Right lobe of liver (tissue), 6 donors: Measurements from ENCODE around the gene IRF4. TPM values are rescaled to one million over a fixed set of nuclear protein-coding genes. Genes with fewer than 3 reads are reported as not detected.

Experiments used
- ATAC-seq, 4 donors: fragments of 200-7000 bp; cut with Tn5 transposase; one replicate each; pipeline ENCODE4 v1.9.1; 2020; ENCODE audit warnings: mild to moderate bottlenecking in 4 of 4, moderate library complexity in 4 of 4
- DNase-seq, 3 donors: peaks; one replicate each; pipeline ENCODE4 v3.0.0-alpha.2; 2020
- H3K27ac ChIP-seq, 3 donors: fragments of 200-600 bp; one replicate each; pipeline ENCODE4 v1.8.0; 2022
- H3K27me3 ChIP-seq, 2 donors: fragments of 200-600 bp; one replicate each; pipeline ENCODE4 v1.8.0; 2022
- H3K36me3 ChIP-seq, 4 donors: fragments of 200-600 bp; sonication (generic) in 1 of 4; one replicate each; pipeline versions ENCODE4 v1.5.1 to v1.8.0; 2017 to 2022; ENCODE audit warnings: control low read depth in 1 of 4
- H3K4me1 ChIP-seq, 4 donors: fragments of 200-600 bp; sonication (generic) in 1 of 4; one replicate each; pipeline versions ENCODE4 v1.5.1 to v1.8.0; 2017 to 2022; ENCODE audit warnings: control low read depth in 1 of 4
- H3K4me3 ChIP-seq, 3 donors: fragments of 200-600 bp; one replicate each; pipeline ENCODE4 v1.8.0; 2022
- H3K9me3 ChIP-seq, 4 donors: fragments of 200-600 bp; sonication (generic) in 1 of 4; one replicate each; pipeline versions ENCODE4 v1.5.1 to v1.8.0; 2017 to 2022; ENCODE audit warnings: control low read depth in 1 of 4
- POLR2A ChIP-seq: fragments of 450-650 bp; IDR thresholded peaks from one replicate; pipeline ENCODE4 v1.6.1; 2017; ENCODE audit warnings: antibody characterized with exemption, mild to moderate bottlenecking
- WGBS: methylation state at CpG from one replicate; pipeline ENCODE4 v1.1.6; 2018; ENCODE audit warnings: low coverage, low lambda C conversion rate; ENCODE audit not compliant: insufficient coverage; ENCODE audit errors: missing lambda C conversion rate; 5-methylcytosine and 5-hydroxymethylcytosine counted together
- intact Hi-C, 2 donors: fragments of 100-400 bp; cut with DNase I; formaldehyde crosslinking; loops; one replicate each; pipeline versions ENCODE4 v1.11.2 to v1.14.1; 2022
- total RNA-seq, 6 experiments: library from RNA; depleted of rRNA in 2 of 6; stranded (reverse); fragments of >200 nt in 2 of 6; fragmentation: NEBNext Ultra II Directional in 3 of 6; extraction: Animal tissue kit (Norgen Biotek cat#: 25700) in 3 of 6; gene quantifications; one replicate each; pipeline versions ENCODE4 v1.1.0 to v1.2.4, GENCODE V29; 2016 to 2023
- TF ChIP-seq, protein P1 (sequence below), 4 donors: fragments of 200-600 bp in 3 of 4; fragments of 450-650 bp in 1 of 4; IDR thresholded peaks; one replicate each; pipeline versions ENCODE4 v1.5.1 to v1.8.0; 2016 to 2022; ENCODE audit warnings: antibody characterized with exemption in 4 of 4, mild to moderate bottlenecking in 2 of 4
- donor health status: DM: no; HTN: yes; CAD: no.
- donor health status: DM: no; HTN: no; CAD: no.
- donor health status: DM: no; HTN: no; CAD: no.
- donor health status: DM: no; HTN: yes; CAD: no.
- donor health status: DM: no; HTN: yes; CAD: no.

IRF4 gene
- total RNA-seq, 6 experiments from 2014 or later = 0.24 to 5.0 (median 1.6) TPM

DNA sequence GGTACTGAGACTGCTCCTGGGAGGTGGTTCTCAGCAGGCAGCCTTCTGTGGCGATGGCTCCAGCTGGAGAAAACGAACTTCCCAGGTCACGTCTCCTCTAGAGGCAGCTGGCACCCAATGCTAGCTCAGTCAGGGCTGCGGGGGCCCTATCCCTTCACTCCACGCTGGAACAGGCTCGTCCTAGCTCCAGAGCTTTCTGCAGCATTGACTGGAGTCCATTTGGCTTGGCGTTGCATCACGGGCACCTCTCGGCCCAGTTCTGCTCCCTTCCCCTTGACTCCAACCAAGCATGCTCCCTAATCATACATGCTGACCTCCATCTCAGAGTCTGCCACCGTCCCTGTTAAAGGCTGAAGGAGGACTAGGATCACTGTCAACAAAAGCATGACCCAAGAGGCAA is 5.9 kb upstream of the IRF4 start:
- no peak for DNase-seq
- ATAC-seq = no peak
- WGBS = 80% methylated on average over 1 of the region's 10 CpGs
- Histone ChIP-seq H3K27me3 (no peaks in the 10 kb centered on the region), H3K27ac (peak overlapping the region in 1 of 3 donors; percentile 97), H3K4me1 (peaks cover 0 to 20% (median 7%) of the 10 kb centered on the region in 4 donors), H3K4me3 (no peak overlapping the region), H3K9me3 (no peaks in the 10 kb centered on the region), H3K36me3 (no peaks in the 10 kb centered on the region)
- intact Hi-C loops = no loop called here
- TF ChIP-seq, protein P1, sequence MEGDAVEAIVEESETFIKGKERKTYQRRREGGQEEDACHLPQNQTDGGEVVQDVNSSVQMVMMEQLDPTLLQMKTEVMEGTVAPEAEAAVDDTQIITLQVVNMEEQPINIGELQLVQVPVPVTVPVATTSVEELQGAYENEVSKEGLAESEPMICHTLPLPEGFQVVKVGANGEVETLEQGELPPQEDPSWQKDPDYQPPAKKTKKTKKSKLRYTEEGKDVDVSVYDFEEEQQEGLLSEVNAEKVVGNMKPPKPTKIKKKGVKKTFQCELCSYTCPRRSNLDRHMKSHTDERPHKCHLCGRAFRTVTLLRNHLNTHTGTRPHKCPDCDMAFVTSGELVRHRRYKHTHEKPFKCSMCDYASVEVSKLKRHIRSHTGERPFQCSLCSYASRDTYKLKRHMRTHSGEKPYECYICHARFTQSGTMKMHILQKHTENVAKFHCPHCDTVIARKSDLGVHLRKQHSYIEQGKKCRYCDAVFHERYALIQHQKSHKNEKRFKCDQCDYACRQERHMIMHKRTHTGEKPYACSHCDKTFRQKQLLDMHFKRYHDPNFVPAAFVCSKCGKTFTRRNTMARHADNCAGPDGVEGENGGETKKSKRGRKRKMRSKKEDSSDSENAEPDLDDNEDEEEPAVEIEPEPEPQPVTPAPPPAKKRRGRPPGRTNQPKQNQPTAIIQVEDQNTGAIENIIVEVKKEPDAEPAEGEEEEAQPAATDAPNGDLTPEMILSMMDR (IDR thresholded peaks at IDR 0.05) = no peak
- TF ChIP-seq POLR2A = no peak

GRCh38 chr6:386688-387266 is 4.8 kb upstream of the IRF4 start:
- H3K4me3 ChIP-seq = peak overlapping the region in 1 of 3 donors; percentile 18
- TF ChIP-seq POLR2A = no peak
- TF ChIP-seq, protein P1 (IDR thresholded peaks at IDR 0.05) = no peak
- peaks cover 0 to 30% (median 8%) of the 10 kb centered on the region in 4 donors for H3K4me1 ChIP-seq
- H3K27ac ChIP-seq = peak overlapping the region in 2 of 3 donors; percentile 82 to 97
- H3K36me3 ChIP-seq = no peaks in the 10 kb centered on the region
- ATAC-seq = no peak
- 80% methylated on average over 16 of the region's 18 CpGs for WGBS
- peaks cover 0 to 2% of the 10 kb centered on the region in 2 donors for H3K27me3 ChIP-seq
- no peaks in the 10 kb centered on the region for H3K9me3 ChIP-seq
- intact Hi-C loops = no loop called here
- DNase-seq = peak in 1 of 3 donors; percentile 48

DNA sequence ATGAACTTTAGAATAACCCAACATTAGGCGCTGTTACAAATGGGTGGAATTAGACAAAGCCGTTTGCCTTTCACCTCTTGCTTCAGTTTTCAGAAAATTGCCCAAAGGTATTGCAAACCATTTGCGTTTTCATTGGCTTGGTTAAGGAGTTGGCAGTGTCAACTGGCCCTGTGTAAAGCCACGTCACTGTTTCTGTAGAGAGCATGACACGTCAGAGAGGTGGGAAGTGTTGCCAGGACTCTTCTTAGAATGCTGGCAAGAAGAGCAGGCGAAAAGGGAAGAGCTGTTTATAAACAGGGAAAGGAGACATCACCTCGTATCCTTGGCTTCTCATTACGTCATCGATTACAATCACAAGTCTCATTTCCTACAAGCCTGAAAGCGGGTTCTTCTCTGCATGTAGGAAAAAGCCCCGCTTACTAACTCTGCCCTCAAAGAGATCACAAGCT is 4.2 kb upstream of the IRF4 start:
- Histone ChIP-seq H3K27ac (peak overlapping the region in 2 of 3 donors; percentile 82 to 97), H3K9me3 (no peaks in the 10 kb centered on the region), H3K36me3 (no peaks in the 10 kb centered on the region), H3K4me1 (peaks cover 0 to 36% (median 11%) of the 10 kb centered on the region in 4 donors), H3K4me3 (peak overlapping the region in 1 of 3 donors; percentile 18), H3K27me3 (peaks cover under 1 to 7% of the 10 kb centered on the region in 2 donors)
- intact Hi-C loops = no loop called here
- TF ChIP-seq POLR2A = no peak
- TF ChIP-seq, protein P1 (IDR thresholded peaks at IDR 0.05) = no peak
- WGBS = 41% methylated on average over 9 of the region's 11 CpGs
- DNase-seq = peak in 1 of 3 donors; percentile 88
- peak; percentile 67 to 77 (median 72) for ATAC-seq

DNA sequence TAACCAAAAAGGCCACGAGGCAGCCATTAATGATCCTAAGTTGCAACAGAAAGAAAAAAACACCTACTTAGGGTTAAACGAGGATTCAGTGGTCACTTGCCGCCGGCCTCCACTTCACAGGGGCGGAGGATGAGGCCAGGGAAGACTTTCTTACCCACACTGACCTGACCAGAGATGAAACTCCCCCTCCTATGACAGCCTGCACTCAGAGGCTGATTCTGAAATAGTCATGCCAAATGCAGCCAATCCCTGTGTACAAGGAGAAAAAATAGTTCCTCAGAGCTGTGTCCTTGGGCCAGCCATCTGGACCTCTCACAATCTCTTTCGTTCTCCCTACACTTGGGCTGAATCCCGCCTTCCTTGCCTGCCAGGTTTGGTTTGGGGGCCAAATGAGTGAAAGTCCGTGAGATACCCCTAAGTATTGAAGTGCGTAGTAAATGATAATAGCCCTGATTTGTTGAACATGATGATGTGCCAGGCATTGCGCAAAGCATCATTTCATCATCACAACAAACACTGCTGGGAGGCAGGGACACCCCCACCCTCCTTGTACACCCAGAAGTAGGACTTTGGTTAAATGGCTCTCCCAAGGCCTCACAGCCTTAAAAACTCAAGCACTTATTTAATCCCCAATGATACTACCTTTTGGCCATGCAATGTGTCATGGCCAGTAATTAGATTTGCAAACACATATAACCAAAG is 3.2 kb upstream of the IRF4 start:
- peaks cover 3 to 14% of the 10 kb centered on the region in 2 donors for H3K27me3 ChIP-seq
- no peak for TF ChIP-seq POLR2A
- TF ChIP-seq, protein P1 (IDR thresholded peaks at IDR 0.05) = no peak
- DNase-seq (peak in 2 of 3 donors; percentile 76 to 91), ATAC-seq (peak; percentile 59 to 83 (median 74))
- no peaks in the 10 kb centered on the region for H3K36me3 ChIP-seq
- 40% methylated on average over 10 of the region's 10 CpGs for WGBS
- no peaks in the 10 kb centered on the region for H3K9me3 ChIP-seq
- H3K4me1 ChIP-seq = peaks cover 0 to 43% (median 14%) of the 10 kb centered on the region in 4 donors
- no peak overlapping the region for H3K4me3 ChIP-seq
- peak overlapping the region in 2 of 3 donors; percentile 82 to 97 for H3K27ac ChIP-seq
- intact Hi-C loops = no loop called here
